DND-41 (cell line): ENCODE measurements around the gene FITM1.

ENCODE experiments used
- CTCF ChIP-seq: IDR thresholded peaks from 2 replicates; pipeline ENCODE4 v1.5.1; 2012; ENCODE audit warnings: borderline replicate concordance, low read length, moderate library complexity, mild to moderate bottlenecking; ENCODE audit not compliant: poor library complexity, severe bottlenecking; ENCODE audit errors: extremely low read depth
- EZH2 ChIP-seq: IDR thresholded peaks from 3 replicates; pipeline ENCODE4 v1.6.1; 2012; ENCODE audit warnings: borderline replicate concordance, low read depth, mild to moderate bottlenecking, moderate library complexity, low read length, inconsistent platforms; ENCODE audit not compliant: severe bottlenecking

GRCh38 chr14:24132061-24132685 lies 1.7 kb downstream of the FITM1 start:
- TF ChIP-seq CTCF: no peak
- no peak for TF ChIP-seq EZH2
